ENCODE results near the gene CLEC10A.

- TF ChIP-seq EZH2 (IDR thresholded peaks at IDR 0.05; ENCODE audit: borderline replicate concordance), result no peak
- no peak for TF ChIP-seq CTCF (IDR thresholded peaks at IDR 0.05; ENCODE audit: poor library complexity)
- no peak for TF ChIP-seq EZH2phosphoT487 (IDR thresholded peaks at IDR 0.05; ENCODE audit: low read depth, severe bottlenecking, unreplicated experiment)
Measured at GRCh38 chr17:7123844-7124243, 43.8 kb upstream of the CLEC10A start.

All from hepatocyte (in vitro differentiated cells).